D341Med (cell line): ENCODE measurements around the gene SNPH.
A peak's percentile ranks its signal among the peaks of the same experiment; 100 is the strongest.
"Not testable (repeated sequence)": the region's sequence is repeated elsewhere in the genome, so short reads cannot be mapped to it uniquely, and the experiment has no call there.

Experiments used
- DNase-seq: peaks from one replicate; pipeline ENCODE4 v3.0.0; 2012; ENCODE audit warnings: low spot score

Gene SNPH

GRCh38 chr20:1266167-1266973, at the start of gene SNPH:
SNPH (plus strand) TSS chr20:1266294; CDS start chr20:1296240, 29,946 bp downstream.
- peak; percentile 52 for DNase-seq

- not testable (repeated sequence) for DNase-seq
Observed at GRCh38 chr20:1216527-1217427, 49.3 kb upstream of the SNPH start.

GRCh38 chr20:1222750-1223149, 43.3 kb upstream of the SNPH start:
- not testable (repeated sequence) for DNase-seq

- DNase-seq: no peak
Observed at GRCh38 chr20:1224205-1224890, 41.7 kb upstream of the SNPH start.

GRCh38 chr20:1225263-1225782, 40.8 kb upstream of the SNPH start:
- no peak for DNase-seq

GRCh38 chr20:1225783-1226654, 40.1 kb upstream of the SNPH start, which contains the start of gene RAD21L1:
RAD21L1 (plus strand) TSS chr20:1226044; CDS start chr20:1228454, 2,410 bp downstream.
- peak; percentile 96 for DNase-seq

GRCh38 chr20:1229541-1229940, 36.6 kb upstream of the SNPH start:
- no peak for DNase-seq

GRCh38 chr20:1232286-1233111, 33.6 kb upstream of the SNPH start:
- no peak for DNase-seq

- no peak for DNase-seq
Observed at GRCh38 chr20:1240549-1240948, 25.5 kb upstream of the SNPH start.

GRCh38 chr20:1241456-1241855, 24.6 kb upstream of the SNPH start:
- DNase-seq: no peak

- no peak for DNase-seq
Observed at GRCh38 chr20:1242099-1242498, 24.0 kb upstream of the SNPH start.

GRCh38 chr20:1242530-1242929, 23.6 kb upstream of the SNPH start:
- DNase-seq: no peak

- DNase-seq: no peak
Observed at GRCh38 chr20:1245578-1245977, 20.5 kb upstream of the SNPH start.

GRCh38 chr20:1247689-1248088, 18.4 kb upstream of the SNPH start:
- DNase-seq: no peak

GRCh38 chr20:1250282-1250681, 15.8 kb upstream of the SNPH start:
- DNase-seq: not testable (repeated sequence)

GRCh38 chr20:1252416-1252815, 13.7 kb upstream of the SNPH start:
- no peak for DNase-seq

GRCh38 chr20:1254254-1254653, 11.8 kb upstream of the SNPH start:
- DNase-seq: no peak

- DNase-seq: no peak
Observed at GRCh38 chr20:1255675-1256074, 10.4 kb upstream of the SNPH start.

GRCh38 chr20:1263853-1264252, 2.2 kb upstream of the SNPH start:
- no peak for DNase-seq

- DNase-seq: no peak
Observed at GRCh38 chr20:1264727-1265126, 1.4 kb upstream of the SNPH start.
